Progenitor cell of endocrine pancreas (in vitro differentiated cells): ENCODE data around the gene GPS2. TPM values are rescaled to one million over a fixed set of nuclear protein-coding genes. Genes with fewer than 3 reads are reported as not detected.
A peak's percentile ranks its signal among the peaks of the same experiment; 100 is the strongest.

Experiments used
- DNase-seq: peaks from one replicate; pipeline ENCODE4 v3.0.0; 2021; ENCODE audit warnings: low spot score; ENCODE audit not compliant: unreplicated experiment
- H3K27ac Mint-ChIP-seq: 2 replicates; pipeline ENCODE4 v1.8.0; 2021; ENCODE audit warnings: mild to moderate bottlenecking, moderate library complexity, mixed read lengths
- H3K27me3 Mint-ChIP-seq: 2 replicates; pipeline ENCODE4 v1.8.0; 2021; ENCODE audit warnings: mixed read lengths
- H3K36me3 Mint-ChIP-seq: 2 replicates; pipeline ENCODE4 v1.8.0; 2022; ENCODE audit warnings: mixed read lengths; ENCODE audit not compliant: insufficient read depth
- H3K4me1 Mint-ChIP-seq: 2 replicates; pipeline ENCODE4 v1.8.0; 2021; ENCODE audit warnings: low read depth, mixed read lengths
- H3K4me3 Mint-ChIP-seq: 2 replicates; pipeline ENCODE4 v1.8.0; 2021; ENCODE audit warnings: low read depth, mild to moderate bottlenecking, moderate library complexity, mixed read lengths
- H3K9me3 Mint-ChIP-seq: 2 replicates; pipeline ENCODE4 v1.8.0; 2021; ENCODE audit warnings: low read depth, mixed read lengths
- CTCF ChIP-seq: fragments of 200-600 bp; sonication (generic); IDR thresholded peaks from one replicate; pipeline ENCODE4 v1.5.0; 2021; ENCODE audit warnings: antibody characterized with exemption, mild to moderate bottlenecking; ENCODE audit not compliant: unreplicated experiment
- total RNA-seq: library from RNA; stranded (reverse); gene quantifications from 2 replicates; pipeline ENCODE4 v1.2.1, GENCODE V29; 2021

GPS2 gene
- total RNA-seq, 1 donor from 2014 or later: 77.1 TPM

DNA sequence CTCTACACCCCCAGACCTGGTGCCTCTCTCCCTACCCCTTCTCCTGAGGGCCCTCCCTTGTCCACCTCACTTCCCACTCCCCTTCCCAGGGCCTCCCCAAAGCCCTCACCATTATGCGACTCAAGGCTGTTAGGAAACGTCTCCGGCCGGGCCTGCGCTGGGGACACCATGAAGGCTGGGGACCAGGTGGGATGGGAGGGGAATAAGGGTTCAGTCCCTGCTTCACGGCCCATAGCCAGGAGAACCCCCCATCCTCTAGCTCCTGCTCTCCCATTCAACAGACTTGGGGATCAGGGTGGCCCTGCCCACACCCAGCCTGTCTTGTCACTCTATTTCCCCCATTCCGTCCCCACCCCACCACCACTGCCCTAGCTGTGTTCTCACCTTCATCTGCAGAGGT lies 11.9 kb upstream of the GPS2 start:
- Mint-ChIP-seq H3K4me1 (peaks cover 11% of the 10 kb centered on the region), H3K27ac (no peak overlapping the region), H3K27me3 (no peaks in the 10 kb centered on the region), H3K36me3 (peaks cover 4% of the 10 kb centered on the region), H3K9me3 (no peaks in the 10 kb centered on the region), H3K4me3 (no peak overlapping the region)
- TF ChIP-seq CTCF: no peak
- DNase-seq: no peak

DNA sequence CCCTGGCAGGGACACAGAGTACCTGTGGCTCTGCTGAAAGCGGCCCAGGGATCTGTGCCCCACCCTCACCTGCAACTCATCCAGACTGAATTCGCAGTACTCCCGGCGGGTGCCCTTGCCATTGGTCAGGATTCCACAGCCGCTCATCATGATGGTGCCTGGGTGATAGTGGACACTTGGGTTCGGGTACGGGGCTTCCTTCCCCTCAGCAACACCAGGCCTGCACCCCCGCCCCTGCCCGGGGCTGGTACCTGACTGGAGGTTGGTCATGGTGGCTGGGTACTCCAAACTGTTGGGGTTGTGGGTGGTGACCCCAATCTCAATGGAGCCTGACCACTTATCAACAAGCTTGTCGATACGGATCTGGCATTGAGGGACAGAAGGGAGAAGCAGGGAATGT lies 11.0 kb upstream of the GPS2 start:
- peaks cover 11% of the 10 kb centered on the region for H3K4me1 Mint-ChIP-seq
- no peaks in the 10 kb centered on the region for H3K9me3 Mint-ChIP-seq
- no peak for DNase-seq
- no peak overlapping the region for H3K27ac Mint-ChIP-seq
- H3K27me3 Mint-ChIP-seq: no peaks in the 10 kb centered on the region
- no peak overlapping the region for H3K4me3 Mint-ChIP-seq
- TF ChIP-seq CTCF: no peak
- H3K36me3 Mint-ChIP-seq: peaks cover 8% of the 10 kb centered on the region

- Mint-ChIP-seq H3K4me1 (peaks cover 11% of the 10 kb centered on the region), H3K4me3 (no peak overlapping the region), H3K27ac (no peak overlapping the region), H3K36me3 (peaks cover 9% of the 10 kb centered on the region), H3K9me3 (no peaks in the 10 kb centered on the region), H3K27me3 (no peaks in the 10 kb centered on the region)
- no peak for DNase-seq
- TF ChIP-seq CTCF: no peak
These were observed 9.9 kb upstream of the GPS2 start for GRCh38 chr17:7325031-7325528.

DNA sequence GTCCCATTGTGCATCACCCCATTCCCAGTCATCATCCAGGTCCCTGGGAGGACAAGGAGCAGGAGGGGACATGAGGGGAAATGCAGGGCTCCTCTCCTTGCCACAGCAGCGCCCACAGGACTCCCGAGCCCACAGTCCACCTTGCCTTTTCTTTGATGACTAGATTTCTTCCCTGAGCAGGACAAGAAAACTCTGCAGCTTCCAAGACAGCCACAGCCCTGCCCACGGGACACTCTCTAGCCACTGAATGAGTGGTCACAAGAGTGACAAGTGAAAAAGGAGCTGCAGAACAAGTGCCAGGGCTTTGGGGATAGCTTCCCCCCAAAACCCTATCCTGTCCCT lies 9.2 kb upstream of the GPS2 start:
- no peak overlapping the region for H3K4me3 Mint-ChIP-seq
- H3K27me3 Mint-ChIP-seq: no peaks in the 10 kb centered on the region
- H3K4me1 Mint-ChIP-seq: peaks cover 11% of the 10 kb centered on the region
- H3K36me3 Mint-ChIP-seq: peaks cover 9% of the 10 kb centered on the region
- no peak for DNase-seq
- TF ChIP-seq CTCF: peak; percentile 2
- H3K27ac Mint-ChIP-seq: no peak overlapping the region
- no peaks in the 10 kb centered on the region for H3K9me3 Mint-ChIP-seq

DNA sequence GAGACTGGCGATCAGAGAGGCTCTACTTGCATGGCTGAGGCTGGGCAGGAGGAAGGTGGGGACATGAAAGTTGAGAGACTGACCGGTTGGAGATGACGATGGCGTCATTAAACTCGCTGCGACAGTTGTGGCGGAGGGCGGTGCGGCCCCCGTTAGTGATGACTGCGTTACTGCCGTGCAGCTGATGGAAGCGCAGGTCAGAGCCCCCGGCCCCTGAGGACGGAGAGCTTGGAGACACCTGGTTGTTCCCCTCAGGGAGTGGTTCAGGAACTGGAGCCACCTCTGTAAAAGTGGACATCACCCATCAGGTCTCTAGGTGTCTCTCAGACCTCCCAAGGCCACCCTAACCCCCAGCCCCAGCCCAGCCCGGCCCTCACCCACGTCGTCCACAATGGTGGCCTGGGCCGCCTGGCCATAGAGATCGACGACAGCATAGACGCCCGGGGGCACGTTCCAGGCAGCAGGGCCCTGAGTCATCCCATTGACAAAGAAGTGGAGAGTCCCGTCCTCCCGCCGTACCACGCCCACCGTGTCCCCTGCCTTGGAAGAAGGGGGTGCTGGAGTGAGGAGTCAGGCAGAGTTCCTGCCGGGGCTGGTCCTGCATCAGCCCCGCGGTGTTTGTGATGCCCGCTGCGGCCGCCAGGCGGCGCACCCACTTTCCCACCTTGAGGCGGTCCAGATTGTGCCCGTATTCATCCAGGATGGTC lies 8.7 kb upstream of the GPS2 start:
- peak; percentile 69 for DNase-seq
- Mint-ChIP-seq H3K27me3 (no peaks in the 10 kb centered on the region), H3K4me1 (peaks cover 11% of the 10 kb centered on the region), H3K4me3 (no peak overlapping the region), H3K9me3 (no peaks in the 10 kb centered on the region), H3K36me3 (peaks cover 9% of the 10 kb centered on the region), H3K27ac (no peak overlapping the region)
- TF ChIP-seq CTCF: peak; percentile 83
